ENCODE measurements around the gene MRPL50.

GRCh38 chr9:101398068-101398929, at the start of gene MRPL50, which contains the start of gene ZNF189:
- TF ChIP-seq TEAD4 (IDR thresholded peaks at IDR 0.05) (0 out of 2 replicates have a peak, but pooled peaks have one; percentile 4), MAX (IDR thresholded peaks at IDR 0.05) (peak; percentile 50; the same call in 1 of the 2 replicates), TAF1 (IDR thresholded peaks at IDR 0.05; ENCODE audit: low read depth) (peak; percentile 82), USF1 (IDR thresholded peaks at IDR 0.05) (no peak; the same call in 1 of the 2 replicates), EP300 (IDR thresholded peaks at IDR 0.05; ENCODE audit: borderline replicate concordance) (no peak), FOXM1 (IDR thresholded peaks at IDR 0.05; ENCODE audit: borderline replicate concordance, low read depth) (no peak), RAD21 (IDR thresholded peaks at IDR 0.05; ENCODE audit: low read depth) (no peak)
